BE2C (cell line): Measurements from ENCODE around the gene PITPNM3.

Source experiments
- DNase-seq: peaks from one replicate; pipeline ENCODE4 v3.0.0-alpha.2; 2020
- H3K27me3 ChIP-seq: fragments of 250-450 bp; sonication (Bioruptor Pico); 2 replicates; pipeline ENCODE4 v1.5.1; 2020; ENCODE audit warnings: mild to moderate bottlenecking
- H3K36me3 ChIP-seq: fragments of 250-450 bp; sonication (Bioruptor Pico); 2 replicates; pipeline ENCODE4 v1.5.1; 2020; ENCODE audit warnings: mild to moderate bottlenecking
- H3K4me1 ChIP-seq: fragments of 250-450 bp; sonication (Bioruptor Pico); 2 replicates; pipeline ENCODE4 v1.5.1; 2020
- H3K4me3 ChIP-seq: 2 replicates; pipeline ENCODE4 v1.5.1; 2011; ENCODE audit warnings: low read depth, low read length
- H3K9me3 ChIP-seq: fragments of 250-450 bp; sonication (Bioruptor Pico); 2 replicates; pipeline ENCODE4 v1.5.1; 2020
- CTCF ChIP-seq: IDR thresholded peaks from 2 replicates; pipeline ENCODE4 v1.5.1; 2012; ENCODE audit warnings: mild to moderate bottlenecking, low read depth, low read length

The PITPNM3 gene

GRCh38 chr17:6408735-6409134 is 147.6 kb downstream of the PITPNM3 start:
- DNase-seq, result no peak
- H3K4me3 ChIP-seq, result no peak overlapping the region
- H3K27me3 ChIP-seq, result no peaks in the 10 kb centered on the region
- H3K36me3 ChIP-seq, result no peaks in the 10 kb centered on the region
- no peaks in the 10 kb centered on the region for H3K4me1 ChIP-seq
- no peaks in the 10 kb centered on the region for H3K9me3 ChIP-seq
- no peak for TF ChIP-seq CTCF

- H3K27me3 ChIP-seq, result no peaks in the 10 kb centered on the region
These were observed 148.1 kb downstream of the PITPNM3 start for GRCh38 chr17:6408276-6408675.

GRCh38 chr17:6402258-6402657 is 154.1 kb downstream of the PITPNM3 start:
- Histone ChIP-seq H3K9me3 (no peaks in the 10 kb centered on the region), H3K36me3 (no peaks in the 10 kb centered on the region), H3K4me3 (no peak overlapping the region), H3K4me1 (no peaks in the 10 kb centered on the region), H3K27me3 (no peaks in the 10 kb centered on the region)
- no peak for DNase-seq
- TF ChIP-seq CTCF, result no peak

More at GRCh38 chr17:6408276-6408675, 148.1 kb downstream of the PITPNM3 start:
- Histone ChIP-seq H3K36me3 (no peaks in the 10 kb centered on the region), H3K4me1 (no peaks in the 10 kb centered on the region), H3K9me3 (no peaks in the 10 kb centered on the region), H3K4me3 (no peak overlapping the region)
- no peak for DNase-seq
- TF ChIP-seq CTCF, result no peak
